SK-N-SH (cell line): Measurements from ENCODE around the gene UNC79.

Experiments
- CTCF ChIP-seq: fragments of 200-600 bp; sonication (generic); IDR thresholded peaks from 2 replicates; pipeline ENCODE4 v1.6.1; 2017; ENCODE audit warnings: antibody characterized with exemption, mild to moderate bottlenecking, moderate library complexity
- EP300 ChIP-seq, 2 experiments: IDR thresholded peaks; 2 replicates each; pipeline versions ENCODE4 v1.4.0 to v1.6.1; 2012; ENCODE audit warnings: borderline replicate concordance in 1 of 2, low read depth in 1 of 2, low read length in 1 of 2
- EZH2phosphoT487 ChIP-seq: fragments of 200-600 bp; sonication (generic); IDR thresholded peaks from 2 replicates; pipeline ENCODE4 v1.6.1; 2017; ENCODE audit warnings: low read depth, mixed run types, mild to moderate bottlenecking, antibody characterized with exemption, moderate library complexity, borderline replicate concordance
- RAD21 ChIP-seq: IDR thresholded peaks from 2 replicates; pipeline ENCODE4 v1.6.1; 2012; ENCODE audit warnings: mild to moderate bottlenecking, low read length
- RFX5 ChIP-seq: IDR thresholded peaks from 2 replicates; pipeline ENCODE4 v1.6.1; 2012; ENCODE audit warnings: mild to moderate bottlenecking, improper control_type of control experiment, low read length
- TEAD4 ChIP-seq: IDR thresholded peaks from 2 replicates; pipeline ENCODE4 v1.4.0; 2012; ENCODE audit warnings: mild to moderate bottlenecking, borderline replicate concordance; ENCODE audit not compliant: insufficient read depth

GRCh38 chr14:93543766-93544165 lies 113.0 kb downstream of the UNC79 start:
- no peak for TF ChIP-seq TEAD4
- peak; percentile 50 for TF ChIP-seq CTCF
- no peak for TF ChIP-seq EZH2phosphoT487
- TF ChIP-seq RFX5 = no peak
- peak; percentile 71 for TF ChIP-seq RAD21
- TF ChIP-seq EP300 (IDR thresholded peaks at IDR 0.05; ENCODE audit: borderline replicate concordance in 1 of 2, low read depth in 1 of 2, low read length in 1 of 2) = no peak
